CD4-positive, alpha-beta T cell (primary cell): ENCODE results near the gene PRDM16. TPM values are rescaled to one million over a fixed set of nuclear protein-coding genes. Genes with fewer than 3 reads are reported as not detected.

ENCODE experiments used
- ATAC-seq: fragments of 200-7000 bp; cut with Tn5 transposase; one replicate; pipeline ENCODE4 v1.10.0; 2022; ENCODE audit warnings: mild to moderate bottlenecking; ENCODE audit not compliant: poor library complexity
- CTCF ChIA-PET: fragments of 350-600 bp; sonication (Branson Sonifier 250); formaldehyde crosslinking; loops from one replicate; lab custom pipeline; 2021; ENCODE audit warnings: antibody characterized with exemption, inconsistent platforms; lab: Charles Lee
- POLR2A ChIA-PET: fragments of 350-600 bp; sonication (Branson Sonifier 250); formaldehyde crosslinking; loops from one replicate; lab custom pipeline; 2021; ENCODE audit warnings: antibody characterized with exemption, inconsistent platforms; lab: Charles Lee
- DNase-seq, 14 experiments: peaks; one replicate each; pipeline ENCODE4 v3.0.0-alpha.2; 2013 to 2020; ENCODE audit warnings: mixed read lengths in 2 of 14
- H3K27ac ChIP-seq, 2 donors: one replicate each; pipeline versions ENCODE4 v1.5.1 to v1.7.0; 2013; ENCODE audit warnings: low read length in 2 of 2, low read depth in 1 of 2, mild to moderate bottlenecking in 1 of 2
- H3K27me3 ChIP-seq, 2 experiments: 1 replicate in 1 of 2; 2 replicates in 1 of 2; pipeline versions ENCODE4 v1.6.1 to v1.7.0; 2013; ENCODE audit warnings: low read length in 2 of 2, control low read depth in 1 of 2, mild to moderate bottlenecking in 1 of 2, moderate library complexity in 1 of 2; ENCODE audit not compliant: insufficient read depth in 2 of 2, control insufficient read depth in 1 of 2
- H3K36me3 ChIP-seq: one replicate; pipeline ENCODE4 v1.6.1; 2013; ENCODE audit warnings: low read length, control low read depth; ENCODE audit not compliant: insufficient read depth
- H3K4me1 ChIP-seq: one replicate; pipeline ENCODE4 v1.6.1; 2013; ENCODE audit warnings: low read length, control low read depth; ENCODE audit not compliant: insufficient read depth
- H3K4me3 ChIP-seq: one replicate; pipeline ENCODE4 v1.5.1; 2013; ENCODE audit warnings: mild to moderate bottlenecking, low read length, moderate library complexity
- H3K9me3 ChIP-seq, 2 experiments: 1 replicate in 1 of 2; 2 replicates in 1 of 2; pipeline versions ENCODE4 v1.6.1 to v1.7.0; 2013; ENCODE audit warnings: low read length in 2 of 2, mild to moderate bottlenecking in 2 of 2, control low read depth in 1 of 2, moderate library complexity in 1 of 2; ENCODE audit not compliant: control insufficient read depth in 1 of 2, insufficient read depth in 1 of 2
- H3K27ac Mint-ChIP-seq: one replicate; pipeline ENCODE4 v1.8.0; 2020; ENCODE audit warnings: mixed read lengths
- H3K27me3 Mint-ChIP-seq: one replicate; pipeline ENCODE4 v1.8.0; 2021; ENCODE audit warnings: mixed read lengths
- H3K36me3 Mint-ChIP-seq: one replicate; pipeline ENCODE4 v1.8.0; 2021; ENCODE audit warnings: low read depth, mixed read lengths
- H3K4me1 Mint-ChIP-seq: one replicate; pipeline ENCODE4 v1.8.0; 2021; ENCODE audit warnings: low read depth, mixed read lengths
- H3K4me3 Mint-ChIP-seq: one replicate; pipeline ENCODE4 v1.8.0; 2020; ENCODE audit warnings: mild to moderate bottlenecking, mixed read lengths
- H3K9me3 Mint-ChIP-seq: one replicate; pipeline ENCODE4 v1.8.0; 2020; ENCODE audit warnings: mixed read lengths
- CTCF ChIP-seq: fragments of 200-600 bp; IDR thresholded peaks from one replicate; pipeline ENCODE4 v1.8.0; 2022; ENCODE audit warnings: antibody characterized with exemption, mild to moderate bottlenecking
- intact Hi-C, 2 experiments: fragments of 100-400 bp; cut with DNase I in 1 of 2; cut with micrococcal nuclease in 1 of 2; formaldehyde crosslinking; loops; one replicate each; pipeline versions ENCODE4 v1.15.1 to v1.9.0; 2023 to 2025; cut with DNase I, micrococcal nuclease
- total RNA-seq, 174 experiments: library from RNA in 2 of 174; stranded (reverse) in 2 of 174; gene quantifications; one replicate each; pipeline ENCODE4 v1.2.3 and lab custom pipeline; 2021 to 2026

Gene PRDM16
- total RNA-seq, 2 experiments from 2014 or later = not detected

GRCh38 chr1:3368711-3369445 is 299.9 kb downstream of the PRDM16 start:
- Histone ChIP-seq H3K27ac (no peak overlapping the region), H3K4me3 (no peak overlapping the region), H3K9me3 (no peaks in the 10 kb centered on the region), H3K27me3 (no peaks in the 10 kb centered on the region), H3K4me1 (peaks cover 19% of the 10 kb centered on the region), H3K36me3 (no peaks in the 10 kb centered on the region)
- H3K27ac Mint-ChIP-seq = no peak overlapping the region
- TF ChIP-seq CTCF = no peak
- no peaks in the 10 kb centered on the region for H3K9me3 Mint-ChIP-seq
- H3K4me3 Mint-ChIP-seq = no peak overlapping the region
- CTCF ChIA-PET = no interaction called here
- no peaks in the 10 kb centered on the region for H3K27me3 Mint-ChIP-seq
- ATAC-seq (no peak), DNase-seq (no peak)
- H3K4me1 Mint-ChIP-seq = peaks cover 10% of the 10 kb centered on the region
- POLR2A ChIA-PET = no interaction called here
- H3K36me3 Mint-ChIP-seq = no peaks in the 10 kb centered on the region
- intact Hi-C loops = no loop called here

DNA sequence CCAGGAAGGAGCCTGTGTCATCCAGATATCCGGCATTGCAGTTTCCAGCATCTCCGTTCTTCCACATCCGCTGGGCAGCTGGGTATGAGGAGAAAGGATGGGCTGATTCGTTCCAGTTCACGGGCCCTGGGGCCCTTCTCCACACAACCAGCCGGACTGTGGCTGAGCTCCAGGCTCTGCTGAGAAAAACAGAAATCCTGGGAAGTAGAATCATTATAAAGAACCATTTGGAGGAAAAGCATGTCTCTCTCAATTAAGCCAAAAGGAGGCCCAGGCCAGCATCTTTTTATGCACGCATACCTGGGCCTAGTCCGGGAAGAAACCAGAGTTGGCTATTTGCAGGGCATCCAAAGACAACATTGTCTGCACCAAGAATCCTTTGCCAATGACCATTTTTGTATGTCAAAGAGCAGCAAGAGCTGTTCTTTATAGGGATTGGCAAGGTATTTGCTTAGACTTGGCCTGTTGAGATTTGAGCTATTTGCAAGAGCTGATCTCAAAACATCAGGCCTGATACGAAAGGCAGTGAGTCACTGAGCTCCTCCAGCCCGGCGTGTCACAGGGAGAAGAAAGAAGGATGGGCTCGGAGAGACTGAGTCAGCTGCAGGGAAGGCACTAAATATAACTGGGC is 300.6 kb downstream of the PRDM16 start:
- no peaks in the 10 kb centered on the region for H3K9me3 ChIP-seq
- H3K36me3 ChIP-seq = no peaks in the 10 kb centered on the region
- Mint-ChIP-seq H3K4me3 (no peak overlapping the region), H3K27ac (no peak overlapping the region), H3K4me1 (peaks cover 10% of the 10 kb centered on the region), H3K9me3 (no peaks in the 10 kb centered on the region), H3K27me3 (no peaks in the 10 kb centered on the region), H3K36me3 (no peaks in the 10 kb centered on the region)
- no peak for DNase-seq
- H3K4me3 ChIP-seq = no peak overlapping the region
- intact Hi-C loops = no loop called here
- ATAC-seq = no peak
- POLR2A ChIA-PET = no interaction called here
- no peaks in the 10 kb centered on the region for H3K27me3 ChIP-seq
- CTCF ChIA-PET = no interaction called here
- peaks cover 21% of the 10 kb centered on the region for H3K4me1 ChIP-seq
- no peak overlapping the region for H3K27ac ChIP-seq
- no peak for TF ChIP-seq CTCF

DNA sequence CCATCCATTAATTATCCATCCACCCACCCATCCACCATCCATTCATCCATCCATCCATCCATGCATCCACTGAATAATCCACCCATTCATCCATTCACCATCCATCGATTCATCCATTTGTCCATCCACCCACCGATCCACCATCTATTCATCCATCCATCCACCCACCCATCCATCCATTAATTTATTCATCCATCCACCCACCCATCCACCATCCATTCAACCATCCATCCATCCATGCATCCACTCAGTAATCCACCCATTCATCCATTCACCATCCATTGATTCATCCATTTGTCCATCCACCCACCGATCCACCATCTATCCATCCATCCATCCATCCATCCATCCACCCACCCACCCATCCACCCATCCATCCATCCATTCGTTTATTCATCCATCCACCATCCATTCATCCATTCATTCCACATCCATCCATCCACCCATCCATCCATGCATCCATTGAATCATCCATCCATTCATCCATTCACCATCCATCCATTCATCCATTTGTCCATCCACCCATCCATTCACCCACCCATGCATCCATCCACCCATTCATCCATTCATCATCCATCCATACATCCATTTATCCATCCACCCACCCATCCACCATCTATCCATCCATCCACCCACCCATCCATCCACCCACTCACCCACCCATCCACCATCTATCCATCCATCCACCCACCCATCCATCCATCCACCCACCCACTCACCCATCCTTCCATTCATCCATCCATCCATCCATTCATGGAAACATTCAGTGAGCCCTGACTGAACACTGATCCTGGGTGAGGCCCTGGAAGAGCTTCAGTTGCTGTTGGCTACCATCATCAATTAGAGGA is 302.1 kb downstream of the PRDM16 start:
- TF ChIP-seq CTCF = no peak
- H3K27ac ChIP-seq = no peak overlapping the region
- no peaks in the 10 kb centered on the region for H3K9me3 ChIP-seq
- no peaks in the 10 kb centered on the region for H3K36me3 ChIP-seq
- Mint-ChIP-seq H3K27me3 (no peaks in the 10 kb centered on the region), H3K4me1 (peaks cover 10% of the 10 kb centered on the region), H3K9me3 (no peaks in the 10 kb centered on the region), H3K36me3 (no peaks in the 10 kb centered on the region), H3K27ac (no peak overlapping the region), H3K4me3 (no peak overlapping the region)
- DNase-seq = no peak
- POLR2A ChIA-PET = no interaction called here
- H3K4me3 ChIP-seq = no peak overlapping the region
- peaks cover 21% of the 10 kb centered on the region for H3K4me1 ChIP-seq
- no peak for ATAC-seq
- intact Hi-C loops = no loop called here
- CTCF ChIA-PET = no interaction called here
- H3K27me3 ChIP-seq = no peaks in the 10 kb centered on the region
